ENCODE data around the gene SGK2. TPM values are rescaled to one million over a fixed set of nuclear protein-coding genes. Genes with fewer than 3 reads are reported as not detected.

Gene SGK2
- total RNA-seq, 1 experiment from 2014 or later, result not detected

DNA sequence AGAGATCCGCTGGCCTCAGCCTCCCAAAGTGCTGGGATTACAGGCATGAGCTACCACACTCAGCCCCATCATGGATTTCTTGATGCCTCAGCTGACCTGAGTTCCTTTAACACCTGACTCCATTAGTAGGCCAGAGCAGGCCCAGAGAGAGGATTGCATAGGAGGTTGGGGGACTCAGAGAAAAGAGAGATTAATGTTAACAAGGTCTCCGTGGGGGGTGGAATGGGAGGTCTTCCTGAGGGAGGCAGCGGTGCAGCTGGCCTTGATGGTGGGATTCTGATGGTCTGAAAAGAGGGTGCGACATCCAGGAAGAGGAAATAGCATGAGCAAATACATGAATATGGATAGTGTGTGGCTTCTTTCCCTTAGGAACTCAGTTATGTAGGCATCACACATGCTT is 9.9 kb downstream of the SGK2 start:
- no peak overlapping the region for H2BK20ac ChIP-seq (ENCODE audit: low read depth, low read length, poor library complexity, severe bottlenecking)
- DNase-seq, result no peak
- no peak overlapping the region for H3K14ac ChIP-seq (ENCODE audit: insufficient read depth, low read length)
- WGBS (ENCODE audit: extremely low coverage, insufficient read length, low lambda C conversion rate), result no CpG with 5 or more reads among the region's 4 CpGs
- no peaks in the 10 kb centered on the region for H3K79me1 ChIP-seq (ENCODE audit: insufficient read depth, low read depth, low read length, poor library complexity, severe bottlenecking)
- no peak overlapping the region for H2AK5ac ChIP-seq (ENCODE audit: insufficient read length, low read length)
- no peak overlapping the region for H3K9ac ChIP-seq (ENCODE audit: extremely low read depth, insufficient read length, low read length)
- TF ChIP-seq, protein P1, sequence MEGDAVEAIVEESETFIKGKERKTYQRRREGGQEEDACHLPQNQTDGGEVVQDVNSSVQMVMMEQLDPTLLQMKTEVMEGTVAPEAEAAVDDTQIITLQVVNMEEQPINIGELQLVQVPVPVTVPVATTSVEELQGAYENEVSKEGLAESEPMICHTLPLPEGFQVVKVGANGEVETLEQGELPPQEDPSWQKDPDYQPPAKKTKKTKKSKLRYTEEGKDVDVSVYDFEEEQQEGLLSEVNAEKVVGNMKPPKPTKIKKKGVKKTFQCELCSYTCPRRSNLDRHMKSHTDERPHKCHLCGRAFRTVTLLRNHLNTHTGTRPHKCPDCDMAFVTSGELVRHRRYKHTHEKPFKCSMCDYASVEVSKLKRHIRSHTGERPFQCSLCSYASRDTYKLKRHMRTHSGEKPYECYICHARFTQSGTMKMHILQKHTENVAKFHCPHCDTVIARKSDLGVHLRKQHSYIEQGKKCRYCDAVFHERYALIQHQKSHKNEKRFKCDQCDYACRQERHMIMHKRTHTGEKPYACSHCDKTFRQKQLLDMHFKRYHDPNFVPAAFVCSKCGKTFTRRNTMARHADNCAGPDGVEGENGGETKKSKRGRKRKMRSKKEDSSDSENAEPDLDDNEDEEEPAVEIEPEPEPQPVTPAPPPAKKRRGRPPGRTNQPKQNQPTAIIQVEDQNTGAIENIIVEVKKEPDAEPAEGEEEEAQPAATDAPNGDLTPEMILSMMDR (conservative IDR thresholded peaks at IDR 0.05), result no peak
- Mint-ChIP-seq H3K9me3 (no peaks in the 10 kb centered on the region), H3K36me3 (ENCODE audit: insufficient read depth in 1 of 3, low read depth in 3 of 3) (no peaks in the 10 kb centered on the region), H3K27me3 (ENCODE audit: low read depth) (no peaks in the 10 kb centered on the region), H3K4me3 (no peak overlapping the region), H3K4me1 (peaks cover 3% of the 10 kb centered on the region in 2 experiments; a peak in 3 of 4 replicates), H3K27ac (peak overlapping the region in 2 of 3 experiments; percentile 3 to 36; a peak in 3 of 7 replicates)
- H4K8ac ChIP-seq (replicated peaks; ENCODE audit: insufficient read length, low read depth, low read length), result no peak overlapping the region
- no peak overlapping the region for H2BK120ac ChIP-seq (ENCODE audit: low read depth, low read length, poor library complexity, severe bottlenecking)
- H3K4me1 ChIP-seq (ENCODE audit: insufficient read depth, low read length), result no peaks in the 10 kb centered on the region
- H3K9me3 ChIP-seq (ENCODE audit: control insufficient read depth, low read depth, low read length), result no peaks in the 10 kb centered on the region
- no peaks in the 10 kb centered on the region for H3K23me2 ChIP-seq (ENCODE audit: insufficient read length, low read depth, low read length, poor library complexity, severe bottlenecking)
- H3K79me2 ChIP-seq (ENCODE audit: insufficient read depth, low read length), result no peaks in the 10 kb centered on the region
- H3K4me2 ChIP-seq (ENCODE audit: insufficient read depth, insufficient read length, low read length), result no peak overlapping the region
- no peak overlapping the region for H3K18ac ChIP-seq (ENCODE audit: insufficient read length, low read depth, low read length)
- H3K4ac ChIP-seq (ENCODE audit: low read depth, low read length), result no peak overlapping the region
- no peak overlapping the region for H3K56ac ChIP-seq (ENCODE audit: insufficient read length, low read depth, low read length)
- no peak overlapping the region for H3K27ac ChIP-seq (ENCODE audit: insufficient read length, low read depth, low read length)
- H4K91ac ChIP-seq (ENCODE audit: insufficient read length, low read depth, low read length), result no peak overlapping the region
- H3K27me3 ChIP-seq (ENCODE audit: insufficient read depth, low read length), result no peaks in the 10 kb centered on the region
- no peak overlapping the region for H2AFZ ChIP-seq (ENCODE audit: low read length)
- no peak overlapping the region for H4K5ac ChIP-seq (ENCODE audit: insufficient read length, low read depth, low read length)
- no peak overlapping the region for H3K23ac ChIP-seq (ENCODE audit: insufficient read length, low read depth, low read length)
- H3T11ph ChIP-seq (ENCODE audit: low read length), result no peak overlapping the region
- no peaks in the 10 kb centered on the region for H4K20me1 ChIP-seq (ENCODE audit: control insufficient read depth, insufficient read depth, insufficient read length)
- H2BK15ac ChIP-seq (ENCODE audit: low read depth, low read length), result no peak overlapping the region
- no peak overlapping the region for H2BK5ac ChIP-seq (ENCODE audit: insufficient read length, low read length)
- H2BK12ac ChIP-seq (ENCODE audit: insufficient read length, low read depth, low read length), result no peak overlapping the region
